Stimulated activated CD8-positive, alpha-beta memory T cell treated with anti-CD3 and anti-CD28 coated beads, Interleukin-12 subunit alpha, Interleukin-12 subunit beta, amount 100 ng/mL, for 24 hours (primary cell): Measurements from ENCODE around the gene SAMD8.
A peak's percentile ranks its signal among the peaks of the same experiment; 100 is the strongest.
"Not testable (repeated sequence)": the region's sequence is repeated elsewhere in the genome, so short reads cannot be mapped to it uniquely, and the experiment has no call there.

Source experiments
- DNase-seq: peaks from one replicate; pipeline ENCODE4 v3.0.0-alpha.2; 2020; ENCODE audit errors: extremely low read depth

Gene SAMD8

GRCh38 chr10:75140246-75140645 is 28.8 kb downstream of the SAMD8 start:
- DNase-seq, result no peak

- DNase-seq, result no peak
These were observed 31.9 kb downstream of the SAMD8 start for GRCh38 chr10:75143353-75143752.

GRCh38 chr10:75145590-75145989 is 34.1 kb downstream of the SAMD8 start:
- no peak for DNase-seq

GRCh38 chr10:75146780-75147179 is 35.3 kb downstream of the SAMD8 start:
- no peak for DNase-seq

DNA sequence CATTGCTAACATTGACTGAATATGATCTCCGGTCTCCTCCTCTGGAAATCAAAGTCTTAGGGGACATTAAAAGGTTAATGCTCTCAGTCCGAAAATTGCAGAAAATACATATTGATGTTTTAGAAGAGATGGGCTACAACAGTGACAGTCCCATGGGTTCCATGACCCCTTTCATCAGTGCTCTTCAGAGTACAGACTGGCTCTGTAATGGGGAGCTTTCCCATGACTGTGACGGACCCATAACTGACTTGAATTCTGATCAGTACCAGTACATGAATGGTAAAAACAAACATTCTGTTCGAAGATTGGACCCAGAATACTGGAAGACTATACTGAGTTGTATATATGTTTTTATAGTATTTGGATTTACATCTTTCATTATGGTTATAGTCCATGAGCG is 39.2 kb downstream of the SAMD8 start:
- DNase-seq, result no peak

DNA sequence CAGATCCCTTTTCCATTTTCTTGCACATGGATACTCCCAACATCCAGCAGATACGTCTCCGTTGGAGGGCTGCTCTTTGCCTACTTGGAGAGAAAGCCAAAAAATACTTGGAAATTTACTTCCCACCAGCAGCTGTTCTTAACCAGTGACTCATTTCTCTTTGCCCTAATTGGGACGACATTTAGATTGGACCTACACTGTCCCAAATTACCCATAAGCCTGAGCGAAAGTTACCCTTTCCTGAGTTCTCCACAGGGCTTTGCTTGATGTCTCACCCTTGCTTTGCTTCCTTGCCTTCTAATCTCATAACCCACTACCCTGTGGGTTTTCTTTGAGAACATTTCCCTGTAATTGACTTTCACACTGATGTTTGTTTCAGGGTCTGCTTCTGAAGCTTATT is 48.1 kb downstream of the SAMD8 start:
- DNase-seq, result no peak

- no peak for DNase-seq
These were observed 54.5 kb downstream of the SAMD8 start for GRCh38 chr10:75165684-75166622.

DNA sequence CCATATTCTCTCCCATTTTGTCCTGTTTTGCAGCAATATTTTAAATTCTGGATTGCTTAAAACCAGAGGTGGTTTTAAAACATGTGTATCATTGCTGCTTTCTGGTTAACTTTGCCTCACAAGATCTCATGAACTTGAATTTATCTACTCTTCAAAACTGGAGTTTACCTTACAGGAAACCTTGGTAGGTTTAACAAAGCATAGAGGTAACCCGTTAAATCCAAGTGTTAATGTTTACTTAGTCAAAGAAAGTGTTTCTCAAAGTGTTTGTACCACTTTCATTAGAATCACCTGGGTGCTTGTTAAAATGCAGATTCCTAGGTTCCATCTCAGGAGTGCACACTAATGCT is 55.1 kb downstream of the SAMD8 start:
- DNase-seq, result no peak

GRCh38 chr10:75168275-75168674 is 56.8 kb downstream of the SAMD8 start:
- no peak for DNase-seq

DNA sequence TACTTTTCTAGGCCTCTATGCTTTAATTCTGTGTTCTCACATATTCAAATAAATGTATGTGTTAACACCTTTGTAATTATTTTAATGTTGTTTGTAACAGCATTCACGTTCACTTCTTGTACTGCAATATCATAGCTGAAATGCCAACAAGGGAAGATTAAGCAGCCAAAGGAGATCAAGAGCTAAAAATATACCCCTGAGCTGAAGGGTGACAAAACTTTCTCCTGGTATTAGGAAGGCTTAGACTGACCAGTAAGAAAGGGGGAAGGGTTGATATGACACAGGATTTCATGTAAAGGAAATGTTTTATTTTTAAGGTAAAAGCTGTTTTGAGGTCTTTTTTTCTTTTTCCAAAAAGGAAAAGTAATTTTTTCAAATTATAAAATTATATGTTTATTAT is 58.8 kb downstream of the SAMD8 start:
- no peak for DNase-seq

DNA sequence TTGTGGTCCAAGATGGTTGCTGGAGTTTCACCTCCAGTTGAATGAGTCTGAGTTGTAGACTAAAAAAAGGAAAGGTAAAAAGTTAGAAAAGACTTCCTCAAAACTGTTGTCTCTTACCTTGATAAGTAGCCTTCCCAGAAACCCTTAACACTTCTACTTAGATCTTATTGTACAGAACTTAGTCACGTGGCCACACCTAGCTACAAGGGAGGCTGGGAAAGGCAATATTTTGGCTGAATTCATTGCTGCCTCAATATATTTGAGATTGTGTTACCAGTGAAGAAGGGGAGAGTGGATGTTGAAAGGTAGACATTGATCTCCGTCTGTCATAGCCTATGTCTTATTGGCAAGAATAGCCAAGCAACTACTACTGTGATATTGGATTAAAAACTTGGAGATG is 63.6 kb downstream of the SAMD8 start:
- no peak for DNase-seq

GRCh38 chr10:75176046-75176445 is 64.6 kb downstream of the SAMD8 start:
- DNase-seq, result no peak

DNA sequence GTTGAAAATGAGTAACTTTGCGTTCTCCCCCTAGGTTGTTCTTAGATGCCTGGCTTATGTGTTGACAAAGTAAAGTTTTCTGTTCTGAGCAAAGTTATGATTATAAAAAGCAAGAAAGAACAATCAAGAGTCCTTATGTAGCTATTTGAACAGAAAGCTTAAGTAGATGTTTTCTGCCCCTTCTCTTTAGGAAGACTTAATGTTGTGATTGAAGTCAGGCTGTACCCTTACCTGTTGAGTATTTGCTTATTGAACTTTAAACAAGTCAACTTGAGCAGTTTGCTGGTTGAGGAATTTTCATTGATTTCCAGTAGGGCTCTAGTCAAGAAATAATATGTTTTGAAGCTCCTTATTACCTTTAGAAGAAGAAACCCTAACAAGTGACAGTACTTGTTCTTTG is 65.3 kb downstream of the SAMD8 start:
- DNase-seq, result no peak

GRCh38 chr10:75179657-75180177 is 68.3 kb downstream of the SAMD8 start:
- no peak for DNase-seq

DNA sequence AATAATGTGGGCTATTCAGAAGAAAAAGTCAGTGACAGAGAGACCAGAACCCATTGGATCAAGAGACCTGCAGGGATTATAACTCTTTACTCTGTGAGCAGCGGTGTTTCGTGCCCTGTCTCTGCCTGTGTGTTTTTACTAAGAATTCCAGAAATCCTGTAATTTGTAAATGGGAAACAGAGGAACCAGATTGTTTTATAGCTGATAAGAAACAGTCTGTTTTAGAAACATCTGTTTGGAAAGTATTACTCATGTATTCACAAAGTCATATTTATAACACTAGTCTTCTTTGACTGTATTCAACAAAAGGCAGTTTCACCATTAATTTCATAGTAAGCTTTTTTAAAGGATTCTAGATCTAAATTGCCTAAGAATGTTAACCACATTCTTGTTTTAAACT is 69.1 kb downstream of the SAMD8 start:
- DNase-seq, result no peak

- no peak for DNase-seq
These were observed 69.6 kb downstream of the SAMD8 start for GRCh38 chr10:75181073-75181472.

DNA sequence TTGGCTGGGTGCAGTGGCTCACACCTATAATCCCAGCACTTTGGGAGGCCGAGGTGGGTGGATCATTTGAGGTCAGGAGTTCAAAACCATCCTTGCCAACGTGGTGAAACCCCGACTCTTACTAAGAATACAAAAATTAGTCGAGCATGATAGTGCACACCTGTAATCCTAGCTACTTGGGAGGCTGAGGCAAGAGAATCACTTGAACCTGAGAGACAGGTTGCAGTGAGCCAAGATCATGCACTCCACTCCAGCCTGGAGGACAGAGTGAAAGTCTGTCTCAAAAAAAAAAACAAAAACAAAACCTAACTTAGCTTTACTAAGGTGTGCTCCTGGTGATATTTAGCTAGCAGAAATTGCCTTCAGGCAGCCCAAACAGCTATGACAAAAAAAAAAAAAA is 74.9 kb downstream of the SAMD8 start:
- no peak for DNase-seq

DNA sequence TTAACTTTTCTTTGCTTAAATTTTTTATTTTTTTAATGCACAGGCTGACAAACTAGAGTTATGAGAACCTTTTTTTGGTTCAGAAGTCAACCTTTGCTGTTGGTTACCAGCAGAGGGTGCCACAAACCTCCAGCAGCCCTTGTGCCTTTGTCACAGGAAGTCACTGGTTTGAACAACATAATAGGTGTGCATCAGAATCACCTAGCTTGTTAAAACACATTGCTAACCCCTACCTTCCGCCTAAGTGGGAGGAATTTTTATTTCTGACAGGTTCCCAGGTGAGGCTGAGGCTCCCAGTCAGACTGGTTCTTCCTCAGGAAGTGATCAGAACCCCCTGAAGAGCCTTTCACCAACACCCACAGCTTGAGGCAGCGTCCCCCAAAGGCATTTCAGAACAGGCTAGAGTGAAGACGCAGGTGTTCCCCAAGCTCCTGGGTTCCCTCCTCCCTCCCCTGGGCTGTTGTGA is 76.5 kb downstream of the SAMD8 start:
- DNase-seq, result peak; percentile 33

DNA sequence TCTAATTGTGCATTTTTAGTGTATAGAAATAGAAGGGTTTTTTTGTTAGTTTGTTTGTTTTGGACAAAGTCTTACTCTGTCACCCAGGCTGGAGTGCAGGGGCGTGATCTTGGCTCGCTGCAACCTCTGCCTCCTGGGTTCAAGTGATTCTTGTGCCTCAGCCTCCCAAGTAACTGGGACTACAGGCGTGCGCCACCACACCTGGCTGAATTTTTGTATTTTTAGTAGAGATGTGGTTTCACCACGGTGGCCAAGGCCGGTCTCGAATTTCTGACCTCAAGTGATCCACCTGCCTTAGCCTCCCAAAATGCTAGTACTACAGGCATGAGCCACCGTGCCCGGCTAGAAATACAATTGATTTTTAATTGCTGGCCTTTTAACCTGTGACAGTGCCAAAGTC is 77.1 kb downstream of the SAMD8 start:
- not testable (repeated sequence) for DNase-seq

DNA sequence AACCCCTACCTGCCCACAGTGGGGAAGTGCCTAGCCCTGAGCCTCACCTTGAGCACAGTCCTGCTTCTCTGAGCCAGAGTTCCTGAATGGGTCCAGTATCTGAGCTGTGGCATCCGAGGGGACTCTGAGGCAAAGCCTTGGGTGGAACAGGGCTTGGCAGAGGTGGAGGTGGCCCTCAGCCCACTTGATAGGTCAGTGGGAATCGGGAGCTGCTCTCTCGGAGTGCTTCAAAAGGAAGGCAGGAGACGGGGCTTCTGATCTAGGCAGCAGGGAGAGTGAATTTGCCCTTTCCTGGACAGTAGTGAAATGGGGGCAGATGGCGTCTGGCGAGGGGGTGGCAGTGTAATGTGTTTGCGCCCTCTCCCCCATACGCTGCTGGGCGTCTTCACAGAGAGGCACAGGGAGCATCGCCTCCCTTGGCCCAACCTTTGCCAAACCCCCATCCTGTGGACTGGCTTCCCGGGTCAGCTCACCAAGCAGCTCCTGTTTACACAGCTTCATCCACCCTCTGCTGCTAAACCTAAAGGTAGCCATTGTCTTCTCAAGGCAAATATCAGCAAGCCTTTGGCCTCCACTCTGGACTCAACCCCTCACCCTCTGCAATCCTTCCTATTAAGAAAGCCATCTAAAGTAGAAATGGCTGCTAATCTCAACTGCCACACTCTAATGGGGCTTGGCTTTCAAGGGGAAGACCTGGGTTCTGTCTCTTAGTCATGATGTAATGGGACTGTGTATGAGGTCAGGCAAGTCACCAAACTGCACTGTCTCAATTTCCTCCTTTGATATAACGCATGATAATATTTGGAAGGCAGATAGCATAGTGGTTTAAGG is 78.0 kb downstream of the SAMD8 start:
- DNase-seq, result no peak

- no peak for DNase-seq
These were observed 80.5 kb downstream of the SAMD8 start for GRCh38 chr10:75191821-75192568.

DNA sequence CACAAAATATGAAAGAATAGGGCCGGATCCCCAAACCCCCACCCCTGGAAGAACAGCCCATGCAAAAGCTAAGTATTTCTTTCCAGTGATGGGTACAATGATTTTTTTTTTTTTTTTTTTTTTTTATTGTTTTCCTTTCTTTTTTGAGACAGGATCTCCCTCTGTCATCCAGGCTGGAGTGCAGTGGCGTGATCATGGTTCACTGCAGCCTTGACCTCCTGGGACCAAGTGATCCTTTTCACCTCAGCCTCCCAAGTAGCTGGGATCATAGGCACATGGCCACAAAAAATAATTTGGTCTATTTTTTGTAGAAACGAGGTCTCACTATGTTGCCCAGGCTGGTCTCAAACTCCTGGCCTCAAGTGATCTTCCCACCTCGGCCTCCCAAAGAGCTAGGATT is 83.2 kb downstream of the SAMD8 start:
- DNase-seq, result not testable (repeated sequence)
